ENCODE data around the gene NUDT22.

GRCh38 chr11:64206457-64207255, 19.4 kb upstream of the NUDT22 start, which contains the start of gene FERMT3:
- TF ChIP-seq YY1 (IDR thresholded peaks at IDR 0.05; ENCODE audit: insufficient read depth, insufficient read length): no peak
- TF ChIP-seq SUZ12 (IDR thresholded peaks at IDR 0.05; ENCODE audit: extremely low read depth, insufficient read depth, insufficient read length): no peak
- TF ChIP-seq ZNF274 (IDR thresholded peaks at IDR 0.05; ENCODE audit: low read depth, low read length): no peak

Measured in NT2/D1 (cell line).